Thyroid gland (tissue), 4 donors: Measurements from ENCODE around the gene TUBB1.

ENCODE experiments used
- POLR2A ChIP-seq, 2 donors: fragments of 450-650 bp; IDR thresholded peaks; one replicate each; pipeline ENCODE4 v1.6.1; 2017; ENCODE audit warnings: antibody characterized with exemption in 2 of 2, mild to moderate bottlenecking in 2 of 2, moderate library complexity in 1 of 2
- TF ChIP-seq, protein P1 (sequence below), 6 experiments: fragments of 200-600 bp in 3 of 6; fragments of 450-650 bp in 3 of 6; sonication (generic) in 3 of 6; IDR thresholded peaks; one replicate each; pipeline ENCODE4 v1.5.1; 2016 to 2019; ENCODE audit warnings: antibody characterized with exemption in 6 of 6, mild to moderate bottlenecking in 2 of 6, inconsistent platforms in 1 of 6, moderate library complexity in 1 of 6

DNA sequence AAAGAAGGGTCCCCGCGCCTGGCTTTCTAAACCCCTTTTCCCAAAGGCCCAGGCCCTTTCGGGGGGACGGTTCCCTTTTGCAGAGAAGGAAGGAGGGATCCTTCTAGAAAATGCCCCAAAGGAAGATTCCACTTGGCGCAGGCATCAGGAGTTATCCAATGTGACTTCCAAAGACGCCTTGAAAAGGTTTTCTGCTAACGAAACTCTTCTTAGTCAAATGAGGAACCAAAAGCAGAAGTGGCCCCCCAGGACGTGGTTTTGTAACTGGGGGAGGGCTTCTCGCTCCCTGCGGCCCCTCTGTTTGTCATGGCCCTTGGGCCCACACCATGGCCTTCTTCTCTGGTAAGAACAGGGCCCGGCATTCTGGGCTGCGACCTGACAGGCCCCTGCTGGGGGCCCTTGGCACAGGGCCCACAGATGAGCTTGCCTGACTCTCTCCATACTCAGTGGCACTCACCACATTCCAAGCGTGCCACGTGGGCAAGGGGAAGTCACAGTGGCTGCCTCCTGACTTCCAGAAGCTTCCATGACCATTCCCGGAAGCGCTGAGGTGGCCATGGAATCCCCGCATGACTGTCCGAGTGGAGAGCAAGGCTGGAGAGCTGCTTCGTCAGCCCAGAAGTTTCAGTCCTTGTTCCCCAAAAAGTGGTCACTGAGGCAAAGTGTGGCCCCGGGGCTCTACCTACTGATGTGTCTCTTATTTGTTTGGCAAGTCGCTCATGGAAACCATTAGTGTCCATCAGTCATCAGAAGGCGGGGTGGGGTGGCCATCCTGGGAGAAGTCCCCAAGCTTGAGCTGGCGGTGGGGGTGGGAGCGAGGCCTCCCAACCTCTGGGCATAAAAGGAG, 11.3 kb upstream of the TUBB1 start:
- TF ChIP-seq, protein P1, sequence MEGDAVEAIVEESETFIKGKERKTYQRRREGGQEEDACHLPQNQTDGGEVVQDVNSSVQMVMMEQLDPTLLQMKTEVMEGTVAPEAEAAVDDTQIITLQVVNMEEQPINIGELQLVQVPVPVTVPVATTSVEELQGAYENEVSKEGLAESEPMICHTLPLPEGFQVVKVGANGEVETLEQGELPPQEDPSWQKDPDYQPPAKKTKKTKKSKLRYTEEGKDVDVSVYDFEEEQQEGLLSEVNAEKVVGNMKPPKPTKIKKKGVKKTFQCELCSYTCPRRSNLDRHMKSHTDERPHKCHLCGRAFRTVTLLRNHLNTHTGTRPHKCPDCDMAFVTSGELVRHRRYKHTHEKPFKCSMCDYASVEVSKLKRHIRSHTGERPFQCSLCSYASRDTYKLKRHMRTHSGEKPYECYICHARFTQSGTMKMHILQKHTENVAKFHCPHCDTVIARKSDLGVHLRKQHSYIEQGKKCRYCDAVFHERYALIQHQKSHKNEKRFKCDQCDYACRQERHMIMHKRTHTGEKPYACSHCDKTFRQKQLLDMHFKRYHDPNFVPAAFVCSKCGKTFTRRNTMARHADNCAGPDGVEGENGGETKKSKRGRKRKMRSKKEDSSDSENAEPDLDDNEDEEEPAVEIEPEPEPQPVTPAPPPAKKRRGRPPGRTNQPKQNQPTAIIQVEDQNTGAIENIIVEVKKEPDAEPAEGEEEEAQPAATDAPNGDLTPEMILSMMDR (IDR thresholded peaks at IDR 0.05), result no peak
- no peak for TF ChIP-seq POLR2A (IDR thresholded peaks at IDR 0.05)
